ENCODE data around the gene C19orf12.

C19orf12 gene

GRCh38 chr19:29750001-29750400 is 34.9 kb upstream of the C19orf12 start:
- H3K9me3 ChIP-seq (replicated peaks in 1 of 2; ENCODE audit: control insufficient read depth in 2 of 2, insufficient read depth in 1 of 2, low read depth in 1 of 2, low read length in 2 of 2), result no peaks in the 10 kb centered on the region
- no peak overlapping the region for H2AK5ac ChIP-seq (ENCODE audit: low read depth, low read length)
- DNase-seq (ENCODE audit: low spot score), result no peak
- no peak overlapping the region for H3K9ac ChIP-seq (ENCODE audit: low read depth, low read length, poor library complexity)
- no peak overlapping the region for H3K4me3 ChIP-seq (ENCODE audit: low read length in 2 of 2)
- no peak overlapping the region for H3K4me2 ChIP-seq (ENCODE audit: insufficient read depth, low read length, poor library complexity, severe bottlenecking)
- no peak overlapping the region for H3K14ac ChIP-seq (ENCODE audit: low read length)
- H3K36me3 ChIP-seq (replicated peaks in 1 of 2; ENCODE audit: control insufficient read depth in 2 of 2, insufficient read depth in 2 of 2, low read length in 2 of 2), result no peaks in the 10 kb centered on the region
- H2BK12ac ChIP-seq (ENCODE audit: low read length), result no peak overlapping the region
- no peak overlapping the region for H2BK15ac ChIP-seq (ENCODE audit: low read length)
- H2BK5ac ChIP-seq (ENCODE audit: low read length), result no peak overlapping the region
- H3K4me1 ChIP-seq (ENCODE audit: control insufficient read depth in 2 of 2, insufficient read depth in 1 of 2, low read depth in 1 of 2, low read length in 2 of 2), result no peaks in the 10 kb centered on the region
- H3K79me1 ChIP-seq (ENCODE audit: low read depth, low read length), result no peaks in the 10 kb centered on the region
- no peak overlapping the region for H3K18ac ChIP-seq (ENCODE audit: low read length)
- H3K23ac ChIP-seq (ENCODE audit: low read depth, low read length, poor library complexity), result no peak overlapping the region
- no peak overlapping the region for H3K4ac ChIP-seq (ENCODE audit: low read length)
- H4K91ac ChIP-seq (ENCODE audit: low read depth, low read length, poor library complexity), result no peak overlapping the region
- H3K27me3 ChIP-seq (ENCODE audit: control insufficient read depth in 3 of 3, insufficient read depth in 3 of 3, low read depth in 1 of 3, low read length in 3 of 3), result peaks cover 0 to 4% (median 0%) of the 10 kb centered on the region in 3 experiments
- H3K27ac ChIP-seq (replicated peaks; ENCODE audit: low read length), result no peak overlapping the region
- WGBS, 2 donors (ENCODE audit: extremely low coverage in 2 of 2, insufficient read length in 2 of 2, insufficient replicate concordance in 1 of 2), result no CpG with 5 or more reads among the region's 5 CpGs
- H2AFZ ChIP-seq (ENCODE audit: low read length), result no peak overlapping the region
- no peak overlapping the region for H2BK120ac ChIP-seq (ENCODE audit: low read depth, low read length)
- no peak overlapping the region for H4K8ac ChIP-seq (ENCODE audit: low read depth, low read length)

- H2BK15ac ChIP-seq (ENCODE audit: low read length), result no peak overlapping the region
- no CpG with 5 or more reads among the region's 7 CpGs for WGBS, 2 donors (ENCODE audit: extremely low coverage in 2 of 2, insufficient read length in 2 of 2, insufficient replicate concordance in 1 of 2)
Observed at GRCh38 chr19:29748996-29749849, 34.2 kb upstream of the C19orf12 start.

GRCh38 chr19:29745253-29745652 is 30.2 kb upstream of the C19orf12 start:
- no peak overlapping the region for H3K4me2 ChIP-seq (ENCODE audit: insufficient read depth, low read length, poor library complexity, severe bottlenecking)
- no peaks in the 10 kb centered on the region for H3K4me1 ChIP-seq (ENCODE audit: control insufficient read depth in 2 of 2, insufficient read depth in 1 of 2, low read depth in 1 of 2, low read length in 2 of 2)
- WGBS, 2 donors (ENCODE audit: extremely low coverage in 2 of 2, insufficient read length in 2 of 2, insufficient replicate concordance in 1 of 2), result no CpG with 5 or more reads among the region's 6 CpGs
- no peak overlapping the region for H2BK12ac ChIP-seq (ENCODE audit: low read length)
- no peaks in the 10 kb centered on the region for H3K9me3 ChIP-seq (replicated peaks in 1 of 2; ENCODE audit: control insufficient read depth in 2 of 2, insufficient read depth in 1 of 2, low read depth in 1 of 2, low read length in 2 of 2)
- no peak overlapping the region for H3K9ac ChIP-seq (ENCODE audit: low read depth, low read length, poor library complexity)
- no peak overlapping the region for H3K18ac ChIP-seq (ENCODE audit: low read length)
- H2BK120ac ChIP-seq (ENCODE audit: low read depth, low read length), result no peak overlapping the region
- H3K23ac ChIP-seq (ENCODE audit: low read depth, low read length, poor library complexity), result no peak overlapping the region
- H3K4me3 ChIP-seq (ENCODE audit: low read length in 2 of 2), result no peak overlapping the region
- H2BK15ac ChIP-seq (ENCODE audit: low read length), result no peak overlapping the region
- H3K27me3 ChIP-seq (ENCODE audit: control insufficient read depth in 3 of 3, insufficient read depth in 3 of 3, low read depth in 1 of 3, low read length in 3 of 3), result peaks cover 0 to 3% (median 2%) of the 10 kb centered on the region in 3 experiments
- no peaks in the 10 kb centered on the region for H3K79me1 ChIP-seq (ENCODE audit: low read depth, low read length)
- H3K4ac ChIP-seq (ENCODE audit: low read length), result no peak overlapping the region
- no peak overlapping the region for H4K8ac ChIP-seq (ENCODE audit: low read depth, low read length)
- no peak overlapping the region for H2BK5ac ChIP-seq (ENCODE audit: low read length)
- H4K91ac ChIP-seq (ENCODE audit: low read depth, low read length, poor library complexity), result no peak overlapping the region
- H2AK5ac ChIP-seq (ENCODE audit: low read depth, low read length), result no peak overlapping the region
- no peak overlapping the region for H3K14ac ChIP-seq (ENCODE audit: low read length)
- no peak overlapping the region for H3K27ac ChIP-seq (replicated peaks; ENCODE audit: low read length)
- no peak overlapping the region for H2AFZ ChIP-seq (ENCODE audit: low read length)
- no peaks in the 10 kb centered on the region for H3K36me3 ChIP-seq (replicated peaks in 1 of 2; ENCODE audit: control insufficient read depth in 2 of 2, insufficient read depth in 2 of 2, low read length in 2 of 2)
- no peak for DNase-seq (ENCODE audit: low spot score)

More at GRCh38 chr19:29748996-29749849, 34.2 kb upstream of the C19orf12 start:
- Histone ChIP-seq H3K18ac (ENCODE audit: low read length) (peak overlapping the region; percentile 49), H3K4me1 (ENCODE audit: control insufficient read depth in 2 of 2, insufficient read depth in 1 of 2, low read depth in 1 of 2, low read length in 2 of 2) (no peaks in the 10 kb centered on the region), H2BK5ac (ENCODE audit: low read length) (no peak overlapping the region), H4K8ac (ENCODE audit: low read depth, low read length) (no peak overlapping the region), H3K9ac (ENCODE audit: low read depth, low read length, poor library complexity) (no peak overlapping the region), H2AFZ (ENCODE audit: low read length) (no peak overlapping the region), H2BK12ac (ENCODE audit: low read length) (no peak overlapping the region), H2AK5ac (ENCODE audit: low read depth, low read length) (peak overlapping the region; percentile 82), H3K4me3 (ENCODE audit: low read length in 2 of 2) (no peak overlapping the region), H3K27me3 (ENCODE audit: control insufficient read depth in 3 of 3, insufficient read depth in 3 of 3, low read depth in 1 of 3, low read length in 3 of 3) (peaks cover 0 to 4% (median 0%) of the 10 kb centered on the region in 3 experiments), H3K9me3 (replicated peaks in 1 of 2; ENCODE audit: control insufficient read depth in 2 of 2, insufficient read depth in 1 of 2, low read depth in 1 of 2, low read length in 2 of 2) (no peaks in the 10 kb centered on the region), H2BK120ac (ENCODE audit: low read depth, low read length) (no peak overlapping the region), H4K91ac (ENCODE audit: low read depth, low read length, poor library complexity) (no peak overlapping the region), H3K4me2 (ENCODE audit: insufficient read depth, low read length, poor library complexity, severe bottlenecking) (no peak overlapping the region), H3K36me3 (replicated peaks in 1 of 2; ENCODE audit: control insufficient read depth in 2 of 2, insufficient read depth in 2 of 2, low read length in 2 of 2) (no peaks in the 10 kb centered on the region), H3K27ac (replicated peaks; ENCODE audit: low read length) (no peak overlapping the region), H3K4ac (ENCODE audit: low read length) (peak overlapping the region; percentile 14), H3K14ac (ENCODE audit: low read length) (no peak overlapping the region), H3K23ac (ENCODE audit: low read depth, low read length, poor library complexity) (peak overlapping the region; percentile 86), H3K79me1 (ENCODE audit: low read depth, low read length) (no peaks in the 10 kb centered on the region)
- no peak for DNase-seq (ENCODE audit: low spot score)

- Histone ChIP-seq H2BK120ac (ENCODE audit: low read depth, low read length) (no peak overlapping the region), H2AFZ (ENCODE audit: low read length) (no peak overlapping the region), H2AK5ac (ENCODE audit: low read depth, low read length) (no peak overlapping the region), H3K79me1 (ENCODE audit: low read depth, low read length) (no peaks in the 10 kb centered on the region), H3K4me1 (ENCODE audit: control insufficient read depth in 2 of 2, insufficient read depth in 1 of 2, low read depth in 1 of 2, low read length in 2 of 2) (no peaks in the 10 kb centered on the region), H2BK15ac (ENCODE audit: low read length) (no peak overlapping the region), H3K18ac (ENCODE audit: low read length) (no peak overlapping the region), H3K27ac (replicated peaks; ENCODE audit: low read length) (no peak overlapping the region), H3K4ac (ENCODE audit: low read length) (no peak overlapping the region), H3K36me3 (replicated peaks in 1 of 2; ENCODE audit: control insufficient read depth in 2 of 2, insufficient read depth in 2 of 2, low read length in 2 of 2) (no peaks in the 10 kb centered on the region), H2BK12ac (ENCODE audit: low read length) (no peak overlapping the region), H3K14ac (ENCODE audit: low read length) (no peak overlapping the region), H3K9ac (ENCODE audit: low read depth, low read length, poor library complexity) (no peak overlapping the region), H3K4me3 (ENCODE audit: low read length in 2 of 2) (no peak overlapping the region), H3K9me3 (replicated peaks in 1 of 2; ENCODE audit: control insufficient read depth in 2 of 2, insufficient read depth in 1 of 2, low read depth in 1 of 2, low read length in 2 of 2) (no peaks in the 10 kb centered on the region), H2BK5ac (ENCODE audit: low read length) (no peak overlapping the region), H4K8ac (ENCODE audit: low read depth, low read length) (no peak overlapping the region), H3K27me3 (ENCODE audit: control insufficient read depth in 3 of 3, insufficient read depth in 3 of 3, low read depth in 1 of 3, low read length in 3 of 3) (peaks cover 0 to 3% (median 0%) of the 10 kb centered on the region in 3 experiments), H3K4me2 (ENCODE audit: insufficient read depth, low read length, poor library complexity, severe bottlenecking) (no peak overlapping the region), H4K91ac (ENCODE audit: low read depth, low read length, poor library complexity) (no peak overlapping the region), H3K23ac (ENCODE audit: low read depth, low read length, poor library complexity) (no peak overlapping the region)
- DNase-seq (ENCODE audit: low spot score), result no peak
Observed at GRCh38 chr19:29743681-29744080, 28.6 kb upstream of the C19orf12 start.

Data from neuronal stem cell (in vitro differentiated cells).